ENCODE results near the gene PRPSAP2.
"Not testable (repeated sequence)": the region's sequence is repeated elsewhere in the genome, so short reads cannot be mapped to it uniquely, and the experiment has no call there.

Gene PRPSAP2, protein sequence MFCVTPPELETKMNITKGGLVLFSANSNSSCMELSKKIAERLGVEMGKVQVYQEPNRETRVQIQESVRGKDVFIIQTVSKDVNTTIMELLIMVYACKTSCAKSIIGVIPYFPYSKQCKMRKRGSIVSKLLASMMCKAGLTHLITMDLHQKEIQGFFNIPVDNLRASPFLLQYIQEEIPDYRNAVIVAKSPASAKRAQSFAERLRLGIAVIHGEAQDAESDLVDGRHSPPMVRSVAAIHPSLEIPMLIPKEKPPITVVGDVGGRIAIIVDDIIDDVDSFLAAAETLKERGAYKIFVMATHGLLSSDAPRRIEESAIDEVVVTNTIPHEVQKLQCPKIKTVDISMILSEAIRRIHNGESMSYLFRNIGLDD

DNA sequence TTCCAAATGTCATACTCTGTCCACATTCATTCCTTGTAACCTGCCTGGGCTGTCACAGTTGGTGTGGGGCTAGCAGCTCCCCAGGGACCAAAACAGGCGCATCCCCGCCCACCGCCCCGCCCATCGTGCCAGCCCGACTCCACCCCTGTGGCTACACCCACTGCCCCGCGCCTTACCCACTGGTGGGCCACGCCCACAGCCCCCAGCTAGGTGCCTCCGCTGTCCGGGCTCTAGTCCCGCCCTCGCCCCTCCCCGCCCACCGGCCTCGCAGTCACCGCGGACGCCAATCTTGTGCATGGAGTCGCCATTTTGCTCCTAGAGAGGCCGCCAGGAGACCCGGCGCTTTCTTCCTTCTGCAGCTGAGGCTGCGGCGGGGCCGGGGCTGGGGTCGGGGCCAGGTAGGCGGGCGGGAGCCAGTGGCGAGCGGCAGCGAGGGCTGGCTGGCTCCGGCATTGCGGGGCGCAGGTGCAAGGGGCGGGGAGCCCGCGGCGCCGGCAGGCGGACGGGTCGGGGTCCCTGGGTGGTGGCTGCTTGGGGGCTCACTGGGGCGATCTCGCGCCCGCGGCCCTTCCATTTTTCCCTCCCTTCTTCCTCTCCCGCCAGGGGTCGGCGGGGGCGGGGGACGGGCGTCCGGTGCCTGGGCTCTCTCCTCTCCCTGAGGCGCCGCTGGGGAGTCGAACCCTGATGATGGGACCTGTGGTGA is at the start of gene PRPSAP2:
PRPSAP2 (plus strand) TSS at position 268 of the 703 bp plus-strand sequence. CDS start 7,703 bp downstream, outside the sequence.
- peak; percentile 82 to 88 for DNase-seq (ENCODE audit: low read depth in 2 of 2)

DNA sequence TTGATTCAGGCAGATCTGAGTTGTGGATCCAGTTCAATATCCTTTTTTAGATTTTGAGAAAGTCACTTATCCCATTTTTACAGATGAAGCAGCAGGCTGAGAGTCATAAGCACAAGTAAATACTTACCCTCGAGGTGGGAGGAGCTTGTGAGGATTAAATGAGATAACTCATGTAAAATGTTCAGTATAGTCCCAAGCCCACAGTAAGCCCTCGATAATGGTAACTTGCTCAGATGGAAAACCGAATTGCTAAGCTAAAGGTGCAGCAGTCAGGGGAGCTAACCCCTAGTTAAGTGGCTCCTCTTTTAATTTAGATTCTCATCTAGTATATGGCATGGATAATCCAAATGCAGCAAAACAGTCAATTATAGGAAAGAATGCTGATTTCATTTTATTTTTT is 42.0 kb upstream of the PRPSAP2 start:
- DNase-seq (ENCODE audit: low read depth in 2 of 2), result not testable (repeated sequence)

DNA sequence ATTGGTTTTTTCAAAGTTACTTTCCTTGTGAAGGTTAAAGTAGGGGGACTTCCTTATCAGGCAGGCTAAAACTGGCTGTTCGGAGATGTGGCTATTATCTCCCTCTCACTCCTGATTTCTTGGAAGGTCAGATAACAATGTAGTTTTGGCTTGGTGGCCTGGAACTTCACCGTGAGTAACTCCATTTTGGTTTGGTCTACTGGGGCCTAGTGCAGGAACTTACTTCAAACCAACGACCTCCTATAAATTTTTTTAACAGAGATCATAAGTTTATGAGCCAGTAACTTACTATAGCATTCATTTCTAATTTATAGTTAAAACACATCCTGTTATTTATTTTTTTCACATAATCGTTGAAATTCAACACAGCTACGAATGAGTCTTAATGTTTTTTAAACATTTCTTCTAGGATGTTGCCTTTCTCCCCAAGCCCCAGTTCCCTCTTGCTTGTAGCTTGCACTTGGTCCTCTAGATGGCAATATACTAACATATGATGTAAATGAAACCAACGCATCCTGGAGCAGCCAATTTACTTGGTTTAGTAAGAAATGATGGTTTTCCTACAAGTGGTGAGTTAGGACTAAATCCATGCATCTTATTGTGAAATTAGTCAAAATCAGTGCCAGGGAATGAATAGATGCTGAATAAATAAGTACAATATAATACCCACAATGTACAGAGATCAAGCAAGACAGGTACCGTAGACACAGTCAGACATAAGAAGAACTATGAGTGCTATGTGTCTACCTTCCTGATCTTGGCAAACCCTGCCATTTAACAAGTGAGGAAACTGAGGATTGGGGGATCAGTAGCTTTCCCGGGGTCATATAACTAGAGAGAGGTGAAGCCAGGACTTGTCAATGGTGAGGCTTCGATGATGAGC is 41.2 kb upstream of the PRPSAP2 start:
- DNase-seq (ENCODE audit: low read depth in 2 of 2), result not testable (repeated sequence)

DNA sequence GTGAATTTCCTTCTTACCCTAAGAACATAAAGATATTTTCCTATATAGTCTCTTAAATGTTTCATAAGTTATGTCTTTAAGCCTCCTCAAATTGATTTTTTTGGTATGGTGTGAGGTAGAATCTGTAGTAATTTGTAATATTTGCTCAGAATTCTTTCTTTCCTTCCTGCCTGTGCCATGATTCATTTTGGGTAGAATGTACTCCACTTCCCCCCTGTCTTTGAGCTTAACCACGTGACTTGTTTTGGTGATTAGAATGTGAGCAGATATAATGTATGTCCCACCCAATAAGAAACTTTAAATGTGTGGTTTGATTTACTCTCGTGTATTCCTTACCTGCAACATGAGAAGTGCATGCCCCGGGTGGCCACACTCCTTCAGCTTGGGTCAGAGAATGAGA is 36.5 kb upstream of the PRPSAP2 start:
- DNase-seq (ENCODE audit: low read depth in 2 of 2), result not testable (repeated sequence)

DNA sequence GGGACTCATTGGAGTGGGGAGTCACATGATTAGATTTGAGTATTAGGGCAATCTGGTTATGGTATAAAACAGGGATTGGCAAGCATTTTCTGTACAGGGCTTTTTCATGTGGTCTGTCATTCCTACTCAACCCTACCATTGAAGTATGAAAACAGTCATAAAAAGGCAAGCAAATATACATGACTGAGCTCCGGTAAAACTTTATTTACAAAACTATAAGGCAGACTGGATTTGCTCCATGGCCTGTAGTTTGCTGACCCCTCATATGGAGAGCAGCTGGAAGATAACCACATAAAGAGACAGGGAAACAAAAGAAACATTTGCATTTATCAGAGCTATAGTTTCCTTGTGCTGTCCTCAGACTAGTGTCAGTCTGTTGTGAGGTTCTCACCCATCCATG is 30.3 kb upstream of the PRPSAP2 start:
- not testable (repeated sequence) for DNase-seq (ENCODE audit: low read depth in 2 of 2)

DNA sequence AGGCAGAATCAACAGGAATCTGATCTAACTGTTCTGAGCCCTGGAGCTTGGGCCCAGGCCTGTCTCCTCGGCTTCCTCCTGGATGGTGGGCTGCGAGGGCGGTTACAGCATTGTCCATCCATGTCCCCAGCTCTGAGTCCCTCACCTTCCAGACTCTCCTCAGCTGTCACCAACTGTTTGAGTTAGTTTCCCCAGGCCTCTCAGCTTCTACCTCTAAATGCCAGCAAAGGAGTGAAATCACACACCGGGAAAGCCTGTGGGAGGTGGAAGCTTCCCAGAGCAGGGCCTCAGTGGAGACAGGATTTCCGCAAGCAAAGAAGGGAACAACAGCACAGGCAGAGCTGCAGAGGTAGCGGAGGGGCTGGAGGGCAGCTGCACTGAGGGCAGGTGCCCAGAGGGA is 9.4 kb upstream of the PRPSAP2 start:
- DNase-seq (ENCODE audit: low read depth in 2 of 2), result no peak

DNA sequence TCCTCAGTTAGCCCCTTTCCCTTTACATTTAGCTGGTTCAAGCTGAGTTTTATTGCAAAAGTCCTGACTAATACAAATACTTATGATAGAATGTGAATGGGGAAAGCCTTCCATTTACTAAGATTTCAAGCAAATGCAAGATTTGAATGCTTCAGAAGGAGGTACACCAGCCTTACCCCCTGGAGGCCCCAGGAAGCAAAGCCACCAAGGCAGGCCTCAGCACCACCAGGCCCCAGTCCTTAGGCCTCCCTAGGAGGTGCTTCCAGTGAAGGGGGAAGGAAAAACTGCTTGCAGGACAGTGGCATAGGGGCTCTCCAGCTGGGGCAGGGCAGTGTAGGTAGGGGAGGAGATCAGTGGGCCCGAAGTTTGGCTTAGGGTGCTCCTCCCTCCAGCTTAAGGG is 7.3 kb upstream of the PRPSAP2 start:
- DNase-seq (ENCODE audit: low read depth in 2 of 2), result no peak

DNA sequence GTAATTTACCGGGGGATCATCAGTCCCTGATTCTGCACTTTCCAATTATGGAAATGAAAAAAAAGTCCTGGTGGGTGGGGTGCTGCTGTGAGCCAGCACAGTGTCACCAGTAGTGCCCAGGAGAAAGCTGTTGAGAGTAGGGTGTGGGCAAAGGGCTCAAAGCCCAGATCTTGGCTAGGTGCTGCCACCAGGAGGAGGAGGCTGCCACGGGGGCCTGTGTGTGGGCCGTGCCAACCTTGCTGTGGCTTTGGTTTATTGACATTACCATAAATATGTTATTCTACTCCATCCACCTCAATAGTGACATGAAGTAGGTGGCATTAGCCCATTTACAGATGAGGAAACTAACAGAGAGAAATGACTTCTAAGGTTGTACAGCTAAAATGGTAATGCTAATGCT is 6.7 kb upstream of the PRPSAP2 start:
- DNase-seq (ENCODE audit: low read depth in 2 of 2), result no peak

DNA sequence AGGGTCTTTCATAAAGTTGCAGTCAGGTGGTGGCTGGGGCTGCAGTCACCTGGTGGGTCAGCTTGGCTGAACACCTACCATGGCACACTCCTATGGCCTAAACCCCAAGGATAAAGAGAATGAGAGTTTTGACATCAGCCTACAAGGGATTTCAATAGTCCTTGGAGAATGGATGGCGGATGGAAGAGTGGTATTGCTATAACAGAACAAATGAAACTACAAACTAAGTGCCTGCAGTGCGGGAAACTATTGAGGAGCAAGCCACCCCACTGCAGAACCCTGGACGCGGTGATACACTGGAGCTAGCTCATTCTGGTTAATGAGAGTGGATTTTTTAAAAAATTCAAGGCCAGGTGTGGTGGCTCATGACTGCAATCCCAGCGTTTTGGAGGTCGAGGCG is 3.0 kb upstream of the PRPSAP2 start:
- no peak for DNase-seq (ENCODE audit: low read depth in 2 of 2)

DNA sequence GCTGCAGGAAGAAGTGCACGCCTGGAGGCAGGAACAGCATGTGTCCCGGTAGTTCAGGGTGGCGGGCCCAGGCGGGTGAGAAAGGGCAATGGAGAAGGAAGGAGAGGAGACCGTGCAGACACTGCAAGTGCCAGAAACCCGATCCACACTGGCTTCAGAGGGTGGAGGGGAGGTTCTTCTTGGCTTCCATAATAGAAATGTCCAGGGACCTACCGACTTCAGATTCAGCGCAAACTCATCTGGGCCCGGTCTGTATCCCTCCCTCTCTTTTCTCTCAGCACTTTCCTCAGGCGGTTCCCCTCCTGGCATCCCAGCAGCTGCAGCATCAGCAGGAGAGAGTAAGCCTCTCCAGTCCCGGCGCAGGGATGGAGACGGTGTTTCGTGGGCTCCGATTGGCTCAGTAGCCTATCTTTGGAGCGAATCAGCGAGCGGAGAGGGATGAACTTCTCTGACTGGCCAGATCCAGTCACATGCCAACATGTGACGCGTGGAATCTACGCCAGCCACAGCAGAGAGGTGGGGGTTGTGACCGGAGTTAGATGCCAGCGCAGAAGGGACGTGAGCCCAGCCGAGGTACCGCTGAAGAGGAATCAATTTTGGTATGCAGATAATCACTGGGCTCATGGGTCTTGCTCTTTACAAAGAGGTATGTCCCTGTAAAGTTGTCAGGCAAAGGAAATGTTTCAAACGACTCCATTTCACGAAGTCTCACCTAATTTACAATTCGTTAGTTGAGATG is 1.9 kb upstream of the PRPSAP2 start:
- DNase-seq (ENCODE audit: low read depth in 2 of 2), result peak; percentile 73 to 74

DNA sequence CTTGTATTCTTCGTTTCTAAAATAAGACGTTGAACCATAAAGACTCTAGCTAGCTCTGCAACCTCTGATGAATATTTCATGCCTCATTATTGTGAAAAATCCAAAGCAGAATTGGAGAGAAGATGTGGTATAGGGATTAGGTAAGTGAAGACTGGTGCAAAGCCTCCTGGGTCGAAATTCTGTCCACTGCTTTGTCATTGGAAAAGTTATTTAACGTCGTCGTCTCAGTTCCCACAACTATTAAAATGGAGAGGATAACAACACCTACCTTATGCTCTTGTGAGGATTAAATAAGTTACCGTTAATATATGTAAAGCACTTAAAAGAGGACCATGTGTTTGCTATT is 1.4 kb upstream of the PRPSAP2 start:
- DNase-seq (ENCODE audit: low read depth in 2 of 2), result no peak

DNA sequence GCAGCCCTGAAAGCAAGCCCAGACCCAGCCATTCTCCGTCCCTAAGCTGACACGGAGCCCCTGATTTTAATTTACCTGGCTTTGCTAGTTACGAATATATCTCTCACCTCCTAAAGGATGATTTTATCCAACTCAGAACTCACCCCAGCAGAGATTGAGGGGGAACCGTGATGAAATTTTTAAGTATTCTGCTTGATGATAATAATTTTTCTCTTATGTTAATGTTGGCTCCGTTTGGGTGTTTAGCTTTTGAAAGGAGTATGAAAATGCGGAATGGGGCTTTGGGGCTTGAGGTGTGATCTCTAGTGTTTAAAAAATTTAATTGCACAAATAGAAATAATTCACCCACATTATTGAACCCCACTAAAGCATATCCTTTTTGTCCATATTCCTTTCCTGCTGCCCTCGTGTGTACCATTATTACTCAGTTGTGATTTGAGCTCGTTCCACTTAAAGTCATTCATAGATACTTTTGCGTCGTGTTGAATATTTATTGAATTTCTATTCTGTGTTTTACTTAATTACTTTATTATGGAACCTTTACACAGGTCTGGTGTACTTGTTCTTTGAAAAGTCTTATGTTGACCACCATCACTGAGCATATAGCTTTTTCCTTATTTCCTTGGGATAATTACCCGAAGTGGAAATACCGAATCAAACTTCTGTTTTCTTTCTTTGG is 775 bp downstream of the PRPSAP2 start:
- DNase-seq (ENCODE audit: low read depth in 2 of 2), result no peak

DNA sequence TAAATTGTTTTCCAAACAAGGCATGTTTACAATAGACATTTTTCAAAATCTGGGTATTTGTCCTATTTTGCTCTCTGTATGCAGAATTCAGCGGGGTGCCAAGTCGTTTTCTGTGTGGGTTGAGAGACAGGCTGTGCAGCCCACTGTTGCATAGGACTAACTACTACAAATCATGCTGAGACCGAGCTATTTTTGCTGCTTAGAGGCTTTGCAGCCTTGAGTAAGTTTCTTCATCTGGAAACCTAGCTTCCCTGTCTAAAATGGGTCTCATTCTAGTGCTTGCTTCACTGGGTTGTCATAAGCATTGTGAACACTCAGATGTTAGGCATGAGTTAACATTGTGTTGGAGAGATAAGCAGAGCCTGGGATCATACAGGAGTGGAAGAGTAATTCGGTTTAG is 1.3 kb downstream of the PRPSAP2 start:
- DNase-seq (ENCODE audit: low read depth in 2 of 2), result no peak

DNA sequence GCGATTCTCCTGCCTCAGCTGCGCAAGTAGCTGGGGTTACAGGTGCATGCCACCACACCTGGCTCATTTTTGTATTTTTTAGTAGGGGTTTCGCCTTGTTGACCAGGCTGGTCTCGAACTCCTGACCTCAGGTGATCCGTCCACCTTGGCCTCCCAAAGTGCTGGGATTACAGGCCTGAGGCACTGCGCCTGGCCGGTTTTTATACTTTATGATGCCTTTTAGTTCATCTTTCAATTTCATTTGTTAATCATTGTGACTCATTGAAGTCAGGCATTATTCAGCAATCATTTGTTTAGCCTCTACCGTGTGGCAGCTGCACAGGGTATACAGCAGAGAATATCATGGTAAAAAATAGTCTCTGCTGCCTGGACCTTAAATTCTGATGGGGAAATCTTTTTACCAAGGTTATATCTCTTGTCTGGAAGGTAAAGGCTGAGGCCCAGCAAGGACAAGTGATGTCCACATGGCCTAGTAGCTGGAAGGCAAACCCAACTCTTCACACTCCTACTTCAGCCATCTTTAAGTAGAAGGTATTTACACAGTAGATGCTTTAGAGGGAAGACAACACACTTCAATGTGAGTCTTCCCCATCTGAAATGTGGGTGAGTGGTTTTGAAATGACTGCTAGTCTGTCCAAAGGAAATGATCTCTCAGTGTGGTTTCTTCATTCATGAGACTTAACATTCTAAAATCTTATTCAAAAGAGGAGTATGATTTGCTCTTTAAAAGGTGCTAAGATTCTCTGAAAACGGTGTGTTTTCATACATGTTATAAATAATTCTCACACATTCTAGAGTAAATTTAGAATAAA is 2.4 kb downstream of the PRPSAP2 start:
- no peak for DNase-seq (ENCODE audit: low read depth in 2 of 2)

DNA sequence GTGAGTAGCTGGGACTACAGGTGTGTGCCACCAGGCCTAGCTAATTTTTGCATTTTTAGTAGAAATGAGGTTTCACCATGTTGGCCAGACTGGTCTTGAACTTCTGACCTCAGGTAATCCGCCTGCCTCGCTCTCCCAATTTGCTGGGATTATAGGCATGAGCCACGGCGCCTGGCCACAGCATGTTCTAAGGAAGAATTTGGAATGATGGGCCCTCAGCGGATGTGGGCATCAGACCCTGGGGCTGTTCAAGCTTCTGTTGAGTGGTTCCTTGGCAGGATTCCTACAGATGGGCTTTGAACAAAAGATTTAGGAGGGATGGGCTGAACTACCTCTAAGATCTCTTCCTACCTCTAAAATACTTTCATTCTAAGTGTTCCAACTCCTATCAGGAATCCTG is 4.1 kb downstream of the PRPSAP2 start:
- DNase-seq (ENCODE audit: low read depth in 2 of 2), result no peak

DNA sequence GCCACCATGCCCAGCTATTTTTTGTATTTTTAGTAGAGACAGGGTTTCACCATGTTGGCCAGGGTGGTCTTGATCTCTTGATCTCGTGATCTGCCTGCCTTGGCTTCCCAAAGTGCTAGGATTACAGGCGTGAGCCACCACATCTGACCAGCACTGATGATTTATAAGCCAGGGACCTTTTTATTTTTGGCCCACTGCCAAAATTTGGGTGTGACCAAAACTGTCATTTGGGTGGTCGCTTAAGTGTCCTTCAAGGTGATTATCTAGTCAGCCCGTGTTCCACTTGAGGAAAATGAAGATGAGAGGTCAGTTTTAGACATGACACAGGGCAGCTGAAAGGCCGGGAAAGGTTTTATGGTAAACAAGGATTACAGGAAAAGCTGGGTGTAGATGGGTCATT is 7.1 kb downstream of the PRPSAP2 start:
- DNase-seq (ENCODE audit: low read depth in 2 of 2), result not testable (repeated sequence)

DNA sequence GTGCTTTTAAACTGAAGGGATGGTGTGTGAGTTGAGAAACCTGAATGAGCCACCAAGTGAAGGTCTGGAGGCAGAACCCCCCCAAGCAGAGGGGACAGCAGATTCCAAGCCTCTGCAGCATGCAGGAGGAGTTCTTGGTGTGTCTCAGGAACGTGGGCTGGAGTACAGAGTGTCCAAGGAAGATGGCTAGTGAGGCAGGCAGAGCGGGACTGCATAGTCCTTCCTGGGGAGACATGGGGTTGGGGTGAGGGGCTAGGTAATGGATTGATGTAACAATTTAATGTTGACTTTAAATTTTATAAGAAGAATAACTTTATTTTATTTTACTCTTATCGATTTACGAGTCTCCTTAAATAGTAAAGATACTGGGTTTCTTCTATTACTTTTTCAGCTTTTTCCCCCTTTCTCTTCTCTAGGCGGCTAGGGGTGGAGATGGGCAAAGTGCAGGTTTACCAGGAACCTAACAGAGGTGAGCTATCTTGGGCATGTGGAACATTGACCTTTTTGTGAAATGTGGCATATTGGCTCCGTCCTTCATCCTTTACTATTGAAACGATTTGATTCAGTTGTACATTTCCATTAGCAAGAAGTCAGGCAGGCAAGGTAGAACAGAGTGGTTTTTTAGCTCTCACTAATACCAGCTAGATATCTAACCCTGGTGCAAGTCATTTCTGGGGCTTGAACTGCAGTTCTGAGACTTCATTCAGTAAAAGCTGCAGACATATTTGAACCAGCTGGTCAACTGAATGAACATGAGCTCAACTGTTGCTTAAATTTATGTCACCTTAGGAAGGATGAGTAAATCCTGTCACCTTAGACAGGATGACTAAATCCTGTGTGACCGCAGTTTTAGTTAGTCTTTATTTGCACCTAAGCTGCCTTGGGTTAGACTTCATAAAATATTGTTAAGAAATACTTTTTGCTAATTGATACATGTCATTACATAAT is 9.2 kb downstream of the PRPSAP2 start:
- no peak for DNase-seq (ENCODE audit: low read depth in 2 of 2)

DNA sequence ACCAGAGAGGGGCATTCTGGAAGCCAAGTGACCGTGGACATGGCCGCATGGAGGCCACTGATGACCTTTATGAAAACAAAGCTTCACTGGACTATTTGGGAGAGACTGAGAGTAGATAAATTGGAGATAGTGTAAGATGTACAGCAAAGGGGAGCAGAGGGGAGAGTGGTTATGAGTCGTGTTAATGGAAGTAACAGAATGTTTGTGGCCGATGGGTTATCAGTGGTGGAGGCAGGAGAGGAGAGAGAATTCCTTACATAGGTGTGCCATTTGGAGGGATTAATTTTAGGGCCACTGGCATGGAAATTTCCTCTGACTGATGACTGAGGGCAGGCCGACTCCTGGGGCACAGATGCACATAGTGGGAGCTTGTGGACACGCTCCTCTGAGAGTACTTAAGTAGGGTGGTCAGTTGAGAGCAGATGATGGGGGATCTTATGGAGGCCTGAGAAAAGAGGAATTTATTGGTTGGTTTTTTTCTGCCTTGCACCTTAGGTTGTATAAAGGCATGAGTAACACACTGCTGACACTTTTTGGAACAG is 19.2 kb downstream of the PRPSAP2 start:
- DNase-seq (ENCODE audit: low read depth in 2 of 2), result no peak

DNA sequence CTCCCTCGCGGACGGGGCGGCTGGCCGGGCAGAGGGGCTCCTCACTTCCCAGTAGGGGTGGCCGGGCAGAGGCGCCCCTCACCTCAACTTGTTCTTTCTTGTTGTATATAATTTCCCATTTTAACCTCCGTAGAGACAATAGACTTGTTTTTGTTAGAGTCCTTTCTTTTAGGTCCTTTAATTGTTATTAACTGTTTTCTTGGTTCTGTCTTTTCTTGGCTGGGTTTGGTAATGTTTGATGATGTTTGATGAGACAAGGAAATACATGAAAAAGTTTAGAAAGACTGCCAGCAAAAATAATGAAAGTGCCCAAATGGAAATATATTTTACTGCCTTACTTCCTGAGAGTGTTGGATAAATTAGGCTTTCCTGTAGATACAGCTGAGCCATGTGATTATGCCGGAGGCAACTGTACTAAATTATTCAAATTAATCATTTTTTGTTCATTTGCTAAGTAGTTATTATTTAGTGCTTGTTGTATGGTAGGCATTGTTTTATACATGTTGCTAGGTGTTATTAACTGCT is 30.9 kb downstream of the PRPSAP2 start:
- no peak for DNase-seq (ENCODE audit: low read depth in 2 of 2)
